ENCODE measurements around the gene PTGDR2. TPM values are rescaled to one million over a fixed set of nuclear protein-coding genes. Genes with fewer than 3 reads are reported as not detected.

Gene PTGDR2
- total RNA-seq, 1 donor from 2014 or later, result not detected

GRCh38 chr11:60862171-60862570 is 6.4 kb upstream of the PTGDR2 start:
- Histone ChIP-seq H3K4me1 (ENCODE audit: insufficient read depth, low read length) (peaks cover 6% of the 10 kb centered on the region), H3K9ac (ENCODE audit: low read length) (no peak overlapping the region), H3K4me2 (ENCODE audit: low read length) (no peak overlapping the region), H3K36me3 (ENCODE audit: insufficient read depth, low read length) (no peaks in the 10 kb centered on the region), H3K4me3 (ENCODE audit: insufficient read depth, low read depth, low read length) (no peak overlapping the region), H3K79me2 (ENCODE audit: insufficient read depth, low read length) (no peaks in the 10 kb centered on the region), H4K20me1 (ENCODE audit: insufficient read depth, low read length) (no peaks in the 10 kb centered on the region), H2AFZ (ENCODE audit: low read depth, low read length) (no peak overlapping the region), H3K9me3 (ENCODE audit: insufficient read depth, low read depth, low read length) (no peaks in the 10 kb centered on the region), H3K27me3 (ENCODE audit: insufficient read depth, low read length) (no peaks in the 10 kb centered on the region), H3K27ac (ENCODE audit: low read depth, low read length) (no peak overlapping the region)
- no peak overlapping the region for H3K27ac Mint-ChIP-seq (ENCODE audit: unreplicated experiment)
- no peak overlapping the region for H3K4me3 Mint-ChIP-seq (ENCODE audit: unreplicated experiment)
- TF ChIP-seq EZH2 (IDR thresholded peaks at IDR 0.05; ENCODE audit: insufficient read depth, low read length) (no peak), CTCF (IDR thresholded peaks at IDR 0.05; ENCODE audit: insufficient read depth, low read depth, low read length) (no peak)
- FAIRE-seq (no peak), DNase-seq (ENCODE audit: low read depth) (no peak)
- no peaks in the 10 kb centered on the region for H3K36me3 Mint-ChIP-seq (ENCODE audit: low read depth, unreplicated experiment)
- peaks cover 17% of the 10 kb centered on the region for H3K27me3 Mint-ChIP-seq (ENCODE audit: low read depth, unreplicated experiment)
- H3K9me3 Mint-ChIP-seq (ENCODE audit: unreplicated experiment), result no peaks in the 10 kb centered on the region
- H3K4me1 Mint-ChIP-seq (ENCODE audit: low read depth, unreplicated experiment), result peaks cover 2% of the 10 kb centered on the region

- no peaks in the 10 kb centered on the region for H4K20me1 ChIP-seq (ENCODE audit: insufficient read depth, low read length)
- Mint-ChIP-seq H3K4me3 (ENCODE audit: unreplicated experiment) (no peak overlapping the region), H3K4me1 (ENCODE audit: low read depth, unreplicated experiment) (peaks cover 2% of the 10 kb centered on the region), H3K27me3 (ENCODE audit: low read depth, unreplicated experiment) (peaks cover 17% of the 10 kb centered on the region), H3K9me3 (ENCODE audit: unreplicated experiment) (no peaks in the 10 kb centered on the region), H3K36me3 (ENCODE audit: low read depth, unreplicated experiment) (no peaks in the 10 kb centered on the region), H3K27ac (ENCODE audit: unreplicated experiment) (no peak overlapping the region)
- no peak overlapping the region for H3K4me3 ChIP-seq (ENCODE audit: insufficient read depth, low read depth, low read length)
- no peaks in the 10 kb centered on the region for H3K27me3 ChIP-seq (ENCODE audit: insufficient read depth, low read length)
- H3K4me1 ChIP-seq (ENCODE audit: insufficient read depth, low read length), result peaks cover 6% of the 10 kb centered on the region
- no peaks in the 10 kb centered on the region for H3K79me2 ChIP-seq (ENCODE audit: insufficient read depth, low read length)
- no peak overlapping the region for H3K27ac ChIP-seq (ENCODE audit: low read depth, low read length)
- no peaks in the 10 kb centered on the region for H3K9me3 ChIP-seq (ENCODE audit: insufficient read depth, low read depth, low read length)
- DNase-seq (ENCODE audit: low read depth) (no peak), FAIRE-seq (no peak)
- H3K9ac ChIP-seq (ENCODE audit: low read length), result no peak overlapping the region
- no peak overlapping the region for H3K4me2 ChIP-seq (ENCODE audit: low read length)
- no peak for TF ChIP-seq CTCF (IDR thresholded peaks at IDR 0.05; ENCODE audit: insufficient read depth, low read depth, low read length)
- no peak for TF ChIP-seq EZH2 (IDR thresholded peaks at IDR 0.05; ENCODE audit: insufficient read depth, low read length)
- H3K36me3 ChIP-seq (ENCODE audit: insufficient read depth, low read length), result no peaks in the 10 kb centered on the region
- H2AFZ ChIP-seq (ENCODE audit: low read depth, low read length), result no peak overlapping the region
Measured at GRCh38 chr11:60860943-60861342, 5.2 kb upstream of the PTGDR2 start.

- Mint-ChIP-seq H3K9me3 (ENCODE audit: unreplicated experiment) (no peaks in the 10 kb centered on the region), H3K27ac (ENCODE audit: unreplicated experiment) (no peak overlapping the region), H3K4me3 (ENCODE audit: unreplicated experiment) (no peak overlapping the region), H3K36me3 (ENCODE audit: low read depth, unreplicated experiment) (no peaks in the 10 kb centered on the region), H3K4me1 (ENCODE audit: low read depth, unreplicated experiment) (peaks cover 4% of the 10 kb centered on the region), H3K27me3 (ENCODE audit: low read depth, unreplicated experiment) (peaks cover 15% of the 10 kb centered on the region)
- no peak overlapping the region for H3K9ac ChIP-seq (ENCODE audit: low read length)
- H3K27ac ChIP-seq (ENCODE audit: low read depth, low read length), result no peak overlapping the region
- H3K79me2 ChIP-seq (ENCODE audit: insufficient read depth, low read length), result no peaks in the 10 kb centered on the region
- no peak overlapping the region for H2AFZ ChIP-seq (ENCODE audit: low read depth, low read length)
- no peak for FAIRE-seq
- no peak overlapping the region for H3K4me3 ChIP-seq (ENCODE audit: insufficient read depth, low read depth, low read length)
- DNase-seq (ENCODE audit: low read depth), result no peak
- H3K4me2 ChIP-seq (ENCODE audit: low read length), result no peak overlapping the region
- peaks cover 6% of the 10 kb centered on the region for H3K4me1 ChIP-seq (ENCODE audit: insufficient read depth, low read length)
- H3K36me3 ChIP-seq (ENCODE audit: insufficient read depth, low read length), result no peaks in the 10 kb centered on the region
- no peaks in the 10 kb centered on the region for H4K20me1 ChIP-seq (ENCODE audit: insufficient read depth, low read length)
- TF ChIP-seq EZH2 (IDR thresholded peaks at IDR 0.05; ENCODE audit: insufficient read depth, low read length) (no peak), CTCF (IDR thresholded peaks at IDR 0.05; ENCODE audit: insufficient read depth, low read depth, low read length) (no peak)
- no peaks in the 10 kb centered on the region for H3K9me3 ChIP-seq (ENCODE audit: insufficient read depth, low read depth, low read length)
- H3K27me3 ChIP-seq (ENCODE audit: insufficient read depth, low read length), result no peaks in the 10 kb centered on the region
Measured at GRCh38 chr11:60859616-60860250, 4.0 kb upstream of the PTGDR2 start.
